ENCODE data around the gene PHACTR1.

DNA sequence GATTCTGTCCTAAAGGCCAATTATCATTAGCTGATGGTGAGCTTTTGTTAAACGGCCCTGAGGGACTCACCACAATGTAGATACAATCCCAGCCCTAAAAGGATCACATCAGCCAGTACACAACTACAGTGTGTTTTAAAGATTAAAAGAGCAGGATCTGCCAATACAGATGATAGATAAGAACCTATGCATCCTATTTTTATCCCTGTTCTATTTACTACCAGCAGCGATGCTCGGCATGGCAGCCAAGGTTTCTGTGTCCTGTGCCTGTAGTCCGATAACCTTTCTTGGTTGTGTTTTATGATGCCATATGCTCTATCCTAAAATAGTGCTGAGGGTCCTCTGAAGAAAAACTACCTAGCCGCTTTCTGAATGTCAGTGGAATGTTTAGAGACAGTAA, 289.4 kb downstream of the PHACTR1 start:
- TF ChIP-seq, protein P1, sequence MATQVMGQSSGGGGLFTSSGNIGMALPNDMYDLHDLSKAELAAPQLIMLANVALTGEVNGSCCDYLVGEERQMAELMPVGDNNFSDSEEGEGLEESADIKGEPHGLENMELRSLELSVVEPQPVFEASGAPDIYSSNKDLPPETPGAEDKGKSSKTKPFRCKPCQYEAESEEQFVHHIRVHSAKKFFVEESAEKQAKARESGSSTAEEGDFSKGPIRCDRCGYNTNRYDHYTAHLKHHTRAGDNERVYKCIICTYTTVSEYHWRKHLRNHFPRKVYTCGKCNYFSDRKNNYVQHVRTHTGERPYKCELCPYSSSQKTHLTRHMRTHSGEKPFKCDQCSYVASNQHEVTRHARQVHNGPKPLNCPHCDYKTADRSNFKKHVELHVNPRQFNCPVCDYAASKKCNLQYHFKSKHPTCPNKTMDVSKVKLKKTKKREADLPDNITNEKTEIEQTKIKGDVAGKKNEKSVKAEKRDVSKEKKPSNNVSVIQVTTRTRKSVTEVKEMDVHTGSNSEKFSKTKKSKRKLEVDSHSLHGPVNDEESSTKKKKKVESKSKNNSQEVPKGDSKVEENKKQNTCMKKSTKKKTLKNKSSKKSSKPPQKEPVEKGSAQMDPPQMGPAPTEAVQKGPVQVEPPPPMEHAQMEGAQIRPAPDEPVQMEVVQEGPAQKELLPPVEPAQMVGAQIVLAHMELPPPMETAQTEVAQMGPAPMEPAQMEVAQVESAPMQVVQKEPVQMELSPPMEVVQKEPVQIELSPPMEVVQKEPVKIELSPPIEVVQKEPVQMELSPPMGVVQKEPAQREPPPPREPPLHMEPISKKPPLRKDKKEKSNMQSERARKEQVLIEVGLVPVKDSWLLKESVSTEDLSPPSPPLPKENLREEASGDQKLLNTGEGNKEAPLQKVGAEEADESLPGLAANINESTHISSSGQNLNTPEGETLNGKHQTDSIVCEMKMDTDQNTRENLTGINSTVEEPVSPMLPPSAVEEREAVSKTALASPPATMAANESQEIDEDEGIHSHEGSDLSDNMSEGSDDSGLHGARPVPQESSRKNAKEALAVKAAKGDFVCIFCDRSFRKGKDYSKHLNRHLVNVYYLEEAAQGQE (IDR thresholded peaks at IDR 0.05) = no peak
- TF ChIP-seq, protein P2, sequence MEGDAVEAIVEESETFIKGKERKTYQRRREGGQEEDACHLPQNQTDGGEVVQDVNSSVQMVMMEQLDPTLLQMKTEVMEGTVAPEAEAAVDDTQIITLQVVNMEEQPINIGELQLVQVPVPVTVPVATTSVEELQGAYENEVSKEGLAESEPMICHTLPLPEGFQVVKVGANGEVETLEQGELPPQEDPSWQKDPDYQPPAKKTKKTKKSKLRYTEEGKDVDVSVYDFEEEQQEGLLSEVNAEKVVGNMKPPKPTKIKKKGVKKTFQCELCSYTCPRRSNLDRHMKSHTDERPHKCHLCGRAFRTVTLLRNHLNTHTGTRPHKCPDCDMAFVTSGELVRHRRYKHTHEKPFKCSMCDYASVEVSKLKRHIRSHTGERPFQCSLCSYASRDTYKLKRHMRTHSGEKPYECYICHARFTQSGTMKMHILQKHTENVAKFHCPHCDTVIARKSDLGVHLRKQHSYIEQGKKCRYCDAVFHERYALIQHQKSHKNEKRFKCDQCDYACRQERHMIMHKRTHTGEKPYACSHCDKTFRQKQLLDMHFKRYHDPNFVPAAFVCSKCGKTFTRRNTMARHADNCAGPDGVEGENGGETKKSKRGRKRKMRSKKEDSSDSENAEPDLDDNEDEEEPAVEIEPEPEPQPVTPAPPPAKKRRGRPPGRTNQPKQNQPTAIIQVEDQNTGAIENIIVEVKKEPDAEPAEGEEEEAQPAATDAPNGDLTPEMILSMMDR (IDR thresholded peaks at IDR 0.05; ENCODE audit: low read depth, low read length, missing input control) = no peak
- TF ChIP-seq EGR1 (IDR thresholded peaks at IDR 0.05; ENCODE audit: low read depth in 2 of 2) = no peak

Data from liver (tissue), 3 donors.